Left renal cortex interstitium (tissue), 4 donors: ENCODE data around the gene WDR18. TPM values are rescaled to one million over a fixed set of nuclear protein-coding genes. Genes with fewer than 3 reads are reported as not detected.
A peak's percentile ranks its signal among the peaks of the same experiment; 100 is the strongest.
"Not testable (repeated sequence)": the region's sequence is repeated elsewhere in the genome, so short reads cannot be mapped to it uniquely, and the experiment has no call there.

Experiments used
- DNase-seq, 4 donors: peaks; one replicate each; pipeline ENCODE4 v3.0.0-alpha.2; 2013; ENCODE audit warnings: low read depth in 4 of 4, low spot score in 2 of 4, missing footprints in 1 of 4
- polyA plus RNA-seq, 4 donors: library from polyadenylated mRNA; unstranded; fragments of 120-200 nt; gene quantifications; one replicate each; pipeline ENCODE4 v1.2.1, GENCODE V29; 2013; ENCODE audit not compliant: insufficient read length in 4 of 4

Gene WDR18
- polyA plus RNA-seq, 4 donors = 33.2 to 68.7 (median 55.4) TPM

- no peak for DNase-seq
These were observed 33.2 kb downstream of the WDR18 start for GRCh38 chr19:1017115-1017905.

GRCh38 chr19:1017906-1018305, 33.8 kb downstream of the WDR18 start:
- no peak for DNase-seq

GRCh38 chr19:1018393-1018792, 34.2 kb downstream of the WDR18 start:
- no peak for DNase-seq

GRCh38 chr19:1018932-1019615, 34.9 kb downstream of the WDR18 start:
- no peak for DNase-seq

GRCh38 chr19:1019616-1019961, 35.4 kb downstream of the WDR18 start:
- DNase-seq = no peak

GRCh38 chr19:1019980-1020867, 36.1 kb downstream of the WDR18 start:
- no peak for DNase-seq

- DNase-seq = peak; percentile 95 to 99 (median 96)
These were observed 36.8 kb downstream of the WDR18 start, which contains the start of gene TMEM259 for GRCh38 chr19:1020868-1021425. TSS of gene TMEM259 (minus strand) at chr19:1021123. CDS start at chr19:1020996, 127 bp downstream.

- not testable (repeated sequence) for DNase-seq
These were observed 39.7 kb downstream of the WDR18 start for GRCh38 chr19:1023883-1024188.

- not testable (repeated sequence) for DNase-seq
These were observed 40.9 kb downstream of the WDR18 start for GRCh38 chr19:1025080-1025479.

- DNase-seq = peak in 1 of 4 donors; percentile 73
These were observed 42.0 kb downstream of the WDR18 start, which contains the start of gene CNN2 for GRCh38 chr19:1025960-1026782. TSS of gene CNN2 (plus strand) at chr19:1026608. CDS start at chr19:1026662, 54 bp downstream.

GRCh38 chr19:1026783-1027649, 42.9 kb downstream of the WDR18 start:
- DNase-seq = no peak

GRCh38 chr19:1027650-1028061, 43.5 kb downstream of the WDR18 start:
- DNase-seq = no peak

GRCh38 chr19:1028062-1028926, 44.1 kb downstream of the WDR18 start:
- peak in 2 of 4 donors; percentile 75 to 78 for DNase-seq

GRCh38 chr19:1032264-1032867, 48.2 kb downstream of the WDR18 start:
- no peak for DNase-seq

- DNase-seq = no peak
These were observed 52.0 kb downstream of the WDR18 start for GRCh38 chr19:1035998-1036621.

GRCh38 chr19:1037621-1038064, 53.5 kb downstream of the WDR18 start:
- no peak for DNase-seq
